MCF 10A (cell line): Measurements from ENCODE around the gene OR5H2. TPM values are rescaled to one million over a fixed set of nuclear protein-coding genes. Genes with fewer than 3 reads are reported as not detected.

Source experiments
- BruUV-seq: library from RNA; stranded (reverse); fragments of 400-500 nt; replicated peaks from 2 replicates; lab custom pipeline; 2021; lab: Mats Ljungman, UMichigan
- CTCF ChIA-PET: fragments of 300-600 bp; sonication (Branson Sonifier 250); formaldehyde crosslinking; extraction: SDS; loops from one replicate; lab custom pipeline; 2021; ENCODE audit warnings: antibody characterized with exemption, inconsistent platforms; lab: Yijun Ruan, JAX
- POLR2A ChIA-PET: fragments of 300-600, 350-650 bp; sonication (Branson Sonifier 250); formaldehyde crosslinking; extraction: SDS; loops from one replicate; lab custom pipeline; 2020; ENCODE audit warnings: antibody characterized with exemption, inconsistent platforms; lab: Yijun Ruan, JAX
- DNase-seq: peaks from one replicate; pipeline ENCODE4 v3.0.0-alpha.2; 2018; ENCODE audit not compliant: unreplicated experiment
- H3K27ac Mint-ChIP-seq: one replicate; pipeline ENCODE4 v1.8.0; 2022; ENCODE audit warnings: mild to moderate bottlenecking, low read depth, mixed read lengths; ENCODE audit not compliant: unreplicated experiment
- H3K27me3 Mint-ChIP-seq: one replicate; pipeline ENCODE4 v1.8.0; 2022; ENCODE audit warnings: mixed read lengths; ENCODE audit not compliant: insufficient read depth, unreplicated experiment
- H3K36me3 Mint-ChIP-seq: one replicate; pipeline ENCODE4 v1.8.0; 2022; ENCODE audit warnings: mild to moderate bottlenecking, moderate library complexity, mixed read lengths; ENCODE audit not compliant: insufficient read depth, unreplicated experiment
- H3K4me1 Mint-ChIP-seq: one replicate; pipeline ENCODE4 v1.8.0; 2022; ENCODE audit warnings: mixed read lengths; ENCODE audit not compliant: insufficient read depth, unreplicated experiment
- H3K4me3 Mint-ChIP-seq: one replicate; pipeline ENCODE4 v1.8.0; 2022; ENCODE audit warnings: mild to moderate bottlenecking, moderate library complexity, mixed read lengths; ENCODE audit not compliant: unreplicated experiment
- H3K9me3 Mint-ChIP-seq: one replicate; pipeline ENCODE4 v1.8.0; 2022; ENCODE audit warnings: mixed read lengths; ENCODE audit not compliant: unreplicated experiment
- intact Hi-C: fragments of 100-400 bp; cut with micrococcal nuclease; formaldehyde crosslinking; loops from 2 replicates; pipeline ENCODE4 v1.14.1; 2022
- total RNA-seq: library from RNA; stranded (reverse); gene quantifications from 2 replicates; pipeline ENCODE4 v1.2.3, GENCODE V29; 2022
- TF ChIP-seq, protein P1 (sequence below): fragments of 200-600 bp; IDR thresholded peaks from one replicate; pipeline ENCODE4 v1.8.0; 2022; ENCODE audit warnings: antibody characterized with exemption, mild to moderate bottlenecking; ENCODE audit not compliant: unreplicated experiment

OR5H2 gene
- total RNA-seq, 1 experiment from 2014 or later: not detected

DNA sequence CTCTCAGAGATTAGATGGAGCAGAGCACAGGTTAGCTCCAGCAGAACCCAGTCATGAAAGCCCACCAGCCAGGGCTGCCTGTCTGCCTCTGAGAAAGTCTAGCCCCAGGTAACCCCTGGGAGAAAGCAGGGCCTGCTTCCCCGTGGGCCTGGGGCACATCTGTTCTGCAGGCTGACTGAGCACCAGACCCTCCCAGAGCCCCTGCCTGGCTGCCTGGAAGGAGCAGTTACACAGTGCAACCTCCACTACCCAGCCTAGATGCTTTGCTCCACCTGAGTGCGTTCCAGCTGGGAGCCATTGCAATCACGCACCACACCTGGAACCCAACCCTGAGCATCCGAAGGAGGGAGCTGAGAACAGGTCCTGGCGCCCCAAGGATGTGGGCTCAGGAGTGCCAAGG lies 46.6 kb downstream of the OR5H2 start:
- Mint-ChIP-seq H3K9me3 (no peaks in the 10 kb centered on the region), H3K27me3 (peaks cover 85% of the 10 kb centered on the region), H3K36me3 (no peaks in the 10 kb centered on the region), H3K4me1 (no peaks in the 10 kb centered on the region), H3K4me3 (no peak overlapping the region), H3K27ac (no peak overlapping the region)
- ChIA-PET POLR2A (interaction anchor here (1.5 kb wide), 1 partner anchor 10 kb away, joined by 3 read pairs; no protein-coding TSS in a partner anchor), CTCF (interaction anchor here (0.5 to 3.8 kb wide), 54 partner anchors 10 to 580 kb away, joined by 3 to 82 read pairs (median 4); partner anchors contain the start of gene OR5H15)
- intact Hi-C loops: loop anchor here (1.0 kb wide), 3 partner anchors 141 to 290 kb away; no protein-coding TSS in a partner anchor
- TF ChIP-seq, protein P1, sequence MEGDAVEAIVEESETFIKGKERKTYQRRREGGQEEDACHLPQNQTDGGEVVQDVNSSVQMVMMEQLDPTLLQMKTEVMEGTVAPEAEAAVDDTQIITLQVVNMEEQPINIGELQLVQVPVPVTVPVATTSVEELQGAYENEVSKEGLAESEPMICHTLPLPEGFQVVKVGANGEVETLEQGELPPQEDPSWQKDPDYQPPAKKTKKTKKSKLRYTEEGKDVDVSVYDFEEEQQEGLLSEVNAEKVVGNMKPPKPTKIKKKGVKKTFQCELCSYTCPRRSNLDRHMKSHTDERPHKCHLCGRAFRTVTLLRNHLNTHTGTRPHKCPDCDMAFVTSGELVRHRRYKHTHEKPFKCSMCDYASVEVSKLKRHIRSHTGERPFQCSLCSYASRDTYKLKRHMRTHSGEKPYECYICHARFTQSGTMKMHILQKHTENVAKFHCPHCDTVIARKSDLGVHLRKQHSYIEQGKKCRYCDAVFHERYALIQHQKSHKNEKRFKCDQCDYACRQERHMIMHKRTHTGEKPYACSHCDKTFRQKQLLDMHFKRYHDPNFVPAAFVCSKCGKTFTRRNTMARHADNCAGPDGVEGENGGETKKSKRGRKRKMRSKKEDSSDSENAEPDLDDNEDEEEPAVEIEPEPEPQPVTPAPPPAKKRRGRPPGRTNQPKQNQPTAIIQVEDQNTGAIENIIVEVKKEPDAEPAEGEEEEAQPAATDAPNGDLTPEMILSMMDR: no peak
- BruUV-seq: no TSS peak
- DNase-seq: no peak

DNA sequence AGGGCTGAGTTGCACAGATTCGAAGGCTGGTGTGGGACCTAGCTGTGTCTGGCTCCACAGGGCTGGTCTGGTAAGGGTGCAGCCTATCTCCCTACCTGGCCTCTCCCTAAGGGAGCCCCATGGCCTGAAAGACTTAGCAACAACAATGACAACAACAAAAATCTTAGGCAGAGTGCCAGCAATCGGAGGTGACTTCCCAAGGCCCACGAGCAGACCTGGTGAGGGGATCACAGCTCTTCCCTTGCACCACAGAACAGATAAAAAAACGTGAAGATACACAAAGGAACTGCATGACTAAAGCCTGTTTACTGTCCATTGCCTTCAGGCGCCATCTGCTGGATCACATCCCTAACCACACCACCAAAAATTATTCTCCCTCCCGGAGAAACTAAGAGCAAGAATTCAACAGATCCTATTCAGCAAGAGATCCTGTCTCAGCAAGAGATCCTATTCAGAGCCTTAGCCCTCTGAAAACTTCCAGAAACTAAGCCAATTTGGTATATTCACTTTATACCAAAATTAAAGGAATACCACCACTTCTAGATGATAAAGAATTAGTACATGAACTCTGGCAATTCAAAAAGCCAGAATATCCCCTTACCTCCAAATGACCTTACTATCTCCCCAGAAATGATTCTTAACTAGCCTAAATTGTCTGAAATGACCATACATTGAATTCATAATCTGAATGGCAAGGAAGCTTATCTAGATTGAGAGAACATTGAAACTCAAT lies 47.3 kb downstream of the OR5H2 start:
- ChIA-PET CTCF (interaction anchor here (0.5 to 3.8 kb wide), 67 partner anchors 9 to 692 kb away, joined by 3 to 82 read pairs (median 3); partner anchors contain the start of genes ARL6 and OR5H15), POLR2A (interaction anchor here (1.5 kb wide), 1 partner anchor 10 kb away, joined by 3 read pairs; no protein-coding TSS in a partner anchor)
- intact Hi-C loops: loop anchor here (1.0 kb wide), 3 partner anchors 141 to 290 kb away; no protein-coding TSS in a partner anchor
- no peak overlapping the region for H3K4me3 Mint-ChIP-seq
- H3K27me3 Mint-ChIP-seq: peaks cover 91% of the 10 kb centered on the region
- no peaks in the 10 kb centered on the region for H3K4me1 Mint-ChIP-seq
- DNase-seq: peak; percentile 69
- no peaks in the 10 kb centered on the region for H3K36me3 Mint-ChIP-seq
- no TSS peak for BruUV-seq
- TF ChIP-seq, protein P1: peak; percentile 75
- no peaks in the 10 kb centered on the region for H3K9me3 Mint-ChIP-seq
- H3K27ac Mint-ChIP-seq: no peak overlapping the region

DNA sequence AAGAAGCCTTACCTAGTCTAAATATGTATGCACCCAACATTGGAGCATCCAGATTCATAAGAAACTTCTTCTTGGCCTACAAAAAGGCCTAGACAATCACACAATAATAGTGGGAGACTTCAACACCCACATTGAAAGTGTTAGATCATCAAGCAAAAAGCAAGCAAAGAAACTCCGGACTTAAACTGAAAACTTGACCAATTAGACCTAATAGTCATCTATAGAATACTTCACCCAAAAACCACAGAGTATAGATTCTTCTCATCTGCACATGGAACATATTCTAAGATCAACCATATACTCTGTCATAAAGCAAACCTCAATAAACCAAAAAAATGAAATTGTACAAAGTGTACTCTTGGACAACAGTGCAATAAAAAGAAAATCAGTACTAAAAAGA lies 49.0 kb downstream of the OR5H2 start:
- CTCF ChIA-PET: interaction anchor here (0.5 to 3.8 kb wide), 3 partner anchors 12 to 773 kb away, joined by 3 to 82 read pairs (median 10); no protein-coding TSS in a partner anchor

More for the DNA sequence above, 49.0 kb downstream of the OR5H2 start:
- no peaks in the 10 kb centered on the region for H3K36me3 Mint-ChIP-seq
- TF ChIP-seq, protein P1: no peak
- H3K27me3 Mint-ChIP-seq: peaks cover 84% of the 10 kb centered on the region
- H3K9me3 Mint-ChIP-seq: no peaks in the 10 kb centered on the region
- H3K4me1 Mint-ChIP-seq: no peaks in the 10 kb centered on the region
- BruUV-seq: no TSS peak
- no peak overlapping the region for H3K27ac Mint-ChIP-seq
- no peak for DNase-seq
- no peak overlapping the region for H3K4me3 Mint-ChIP-seq
- POLR2A ChIA-PET: interaction anchor here (0.5 kb wide), 1 partner anchor 172 kb away, joined by 3 read pairs; no protein-coding TSS in a partner anchor
- intact Hi-C loops: no loop called here

Other genes starting within 250 kb of the OR5H2 start
- gene GABRR3, start 247.2 kb upstream of the OR5H2 start, total RNA-seq: not detected in 2 replicates
- not detected in 2 replicates for gene OR5AC2, start 195.3 kb upstream of the OR5H2 start, total RNA-seq
- not detected in 2 replicates for gene OR5H1, start 151.8 kb upstream of the OR5H2 start, total RNA-seq
- gene OR5H14, start 135.0 kb upstream of the OR5H2 start, total RNA-seq: not detected in 2 replicates
- not detected in 2 replicates for gene OR5H15, start 115.8 kb upstream of the OR5H2 start, total RNA-seq
- not detected in 2 replicates for gene OR5H6, start 18.3 kb upstream of the OR5H2 start, total RNA-seq
- gene OR5K4, start 71.3 kb downstream of the OR5H2 start, total RNA-seq: not detected in 2 replicates
- gene OR5K3, start 108.2 kb downstream of the OR5H2 start, total RNA-seq: not detected in 2 replicates
- not detected in 2 replicates for gene OR5K1, start 180.7 kb downstream of the OR5H2 start, total RNA-seq
- not detected in 2 replicates for gene OR5K2, start 215.2 kb downstream of the OR5H2 start, total RNA-seq
- 128 and 173 TPM in 2 replicates for gene CLDND1, start 240.4 kb downstream of the OR5H2 start, total RNA-seq
- gene GPR15, start 249.5 kb downstream of the OR5H2 start, total RNA-seq: not detected in 2 replicates